Stomach (tissue), 9 donors: ENCODE measurements around the gene CBFA2T3. TPM values are rescaled to one million over a fixed set of nuclear protein-coding genes. Genes with fewer than 3 reads are reported as not detected.
A peak's percentile ranks its signal among the peaks of the same experiment; 100 is the strongest.

Experiments
- DNase-seq, 2 donors: peaks; one replicate each; pipeline versions ENCODE4 v3.0.0 to v3.0.0-alpha.2; 2013 to 2019
- H3K27ac ChIP-seq, 5 donors: fragments of 200-600 bp in 4 of 5; sonication (generic) in 4 of 5; one replicate each; pipeline ENCODE4 v1.5.1; 2013 to 2019; ENCODE audit warnings: mild to moderate bottlenecking in 1 of 5, moderate library complexity in 1 of 5
- H3K27me3 ChIP-seq, 3 donors: fragments of 200-600 bp; sonication (generic); one replicate each; pipeline ENCODE4 v1.5.1; 2017 to 2019; ENCODE audit warnings: mixed run types in 1 of 3
- H3K36me3 ChIP-seq, 4 donors: fragments of 200-600 bp; sonication (generic); 1 replicate in 3 of 4; 2 replicates in 1 of 4; pipeline ENCODE4 v1.5.1; 2016 to 2019
- H3K4me1 ChIP-seq, 4 donors: fragments of 200-600 bp; sonication (generic); one replicate each; pipeline ENCODE4 v1.5.1; 2016 to 2019
- H3K4me3 ChIP-seq, 4 donors: fragments of 200-600 bp; sonication (generic) in 3 of 4; one replicate each; pipeline ENCODE4 v1.5.1; 2016 to 2019; ENCODE audit warnings: mild to moderate bottlenecking in 1 of 4
- H3K9me3 ChIP-seq, 4 donors: fragments of 200-600 bp; sonication (generic); one replicate each; pipeline ENCODE4 v1.5.1; 2016 to 2019
- CTCF ChIP-seq, 7 experiments: fragments of 450-650 bp in 4 of 7; fragments of 200-600 bp in 3 of 7; sonication (generic) in 3 of 7; IDR thresholded peaks; one replicate each; pipeline ENCODE4 v1.5.1; 2016 to 2019; ENCODE audit warnings: antibody characterized with exemption in 7 of 7, control low read depth in 2 of 7, mild to moderate bottlenecking in 1 of 7
- EP300 ChIP-seq: sonication (generic); formaldehyde crosslinking; IDR thresholded peaks from one replicate; pipeline ENCODE4 v1.6.1; 2017; ENCODE audit warnings: antibody characterized with exemption
- POLR2A ChIP-seq, 4 donors: fragments of 450-650 bp; IDR thresholded peaks; one replicate each; pipeline ENCODE4 v1.6.1; 2016; ENCODE audit warnings: antibody characterized with exemption in 4 of 4, control low read depth in 2 of 4, mild to moderate bottlenecking in 1 of 4, moderate library complexity in 1 of 4
- POLR2AphosphoS5 ChIP-seq, 3 donors: sonication (generic); formaldehyde crosslinking; IDR thresholded peaks; one replicate each; pipeline ENCODE4 v1.6.1; 2016; ENCODE audit warnings: antibody characterized with exemption in 3 of 3
- WGBS, 5 donors: extraction: QIAGEN DNeasy Blood & Tissue Kit in 3 of 5; methylation state at CpG; one replicate each; pipeline versions ENCODE4 v1.1.5 to v1.1.7; 2013 to 2018; 5-methylcytosine and 5-hydroxymethylcytosine counted together
- intact Hi-C: fragments of 100-400 bp; cut with DNase I; formaldehyde crosslinking; loops from one replicate; pipeline ENCODE4 v1.15.1; 2023; ENCODE audit warnings: low total_unique reads
- polyA plus RNA-seq, 3 donors: library from polyadenylated mRNA; stranded (reverse); fragments of 200-250 nt; gene quantifications; one replicate each; pipeline ENCODE4 v1.2.3, GENCODE V29; 2013
- total RNA-seq, 5 donors: library from RNA; depleted of rRNA; stranded (reverse); fragments of >200 nt; gene quantifications; one replicate each; pipeline versions ENCODE4 v1.1.0 to v1.2.3, GENCODE V29; 2014 to 2016
- donor health status: healthy with polysubstance abuse.
- donor health status: Bipolar disorder and iron deficiency.
- donor health status: healthy.

Gene CBFA2T3
- total and polyA plus RNA-seq, 8 donors = 0.58 to 57.6 (median 2.5) TPM

- no peak for TF ChIP-seq CTCF (IDR thresholded peaks at IDR 0.05)
- TF ChIP-seq POLR2A (IDR thresholded peaks at IDR 0.05) = no peak
- TF ChIP-seq EP300 = no peak
- TF ChIP-seq POLR2AphosphoS5 (IDR thresholded peaks at IDR 0.05) = no peak
- H3K36me3 ChIP-seq = peaks cover 9 to 73% (median 58%) of the 10 kb centered on the region in 4 donors
- H3K9me3 ChIP-seq = no peaks in the 10 kb centered on the region
- no peak overlapping the region for H3K27ac ChIP-seq
- DNase-seq = peak in 1 of 2 donors; percentile 30
- no peaks in the 10 kb centered on the region for H3K27me3 ChIP-seq
- intact Hi-C loops = no loop called here
- 78 to 94% (median 85%) methylated on average over 29 to 40 of the region's 40 CpGs for WGBS, 5 donors
- H3K4me1 ChIP-seq = no peaks in the 10 kb centered on the region
- no peak overlapping the region for H3K4me3 ChIP-seq
Observed at GRCh38 chr16:88841521-88842307, 135.3 kb downstream of the CBFA2T3 start.

- Histone ChIP-seq H3K9me3 (no peaks in the 10 kb centered on the region), H3K27ac (no peak overlapping the region), H3K4me1 (no peaks in the 10 kb centered on the region), H3K27me3 (no peaks in the 10 kb centered on the region), H3K36me3 (peaks cover 9 to 80% (median 64%) of the 10 kb centered on the region in 4 donors), H3K4me3 (no peak overlapping the region)
- 85 to 97% (median 94%) methylated on average over 26 to 30 of the region's 30 CpGs for WGBS, 5 donors
- TF ChIP-seq POLR2A (IDR thresholded peaks at IDR 0.05) = no peak
- TF ChIP-seq EP300 = no peak
- TF ChIP-seq POLR2AphosphoS5 (IDR thresholded peaks at IDR 0.05) = no peak
- no peak for TF ChIP-seq CTCF (IDR thresholded peaks at IDR 0.05)
- intact Hi-C loops = no loop called here
- no peak for DNase-seq
Observed at GRCh38 chr16:88840600-88841215, 136.3 kb downstream of the CBFA2T3 start.

- intact Hi-C loops = no loop called here
- no peak for DNase-seq
Observed at GRCh38 chr16:88839745-88840599, 137.0 kb downstream of the CBFA2T3 start.

More at GRCh38 chr16:88839745-88840599, 137.0 kb downstream of the CBFA2T3 start:
- Histone ChIP-seq H3K4me1 (no peaks in the 10 kb centered on the region), H3K9me3 (no peaks in the 10 kb centered on the region), H3K27me3 (no peaks in the 10 kb centered on the region), H3K27ac (no peak overlapping the region), H3K4me3 (no peak overlapping the region), H3K36me3 (peaks cover 9 to 87% (median 71%) of the 10 kb centered on the region in 4 donors)
- WGBS, 5 donors = 88 to 97% (median 93%) methylated on average over 21 to 24 of the region's 24 CpGs
- TF ChIP-seq CTCF (IDR thresholded peaks at IDR 0.05) = no peak
- no peak for TF ChIP-seq POLR2A (IDR thresholded peaks at IDR 0.05)
- TF ChIP-seq POLR2AphosphoS5 (IDR thresholded peaks at IDR 0.05) = no peak
- no peak for TF ChIP-seq EP300
